GM12891 (cell line): ENCODE data around the gene RPS27A.
"Not testable (repeated sequence)": the region's sequence is repeated elsewhere in the genome, so short reads cannot be mapped to it uniquely, and the experiment has no call there.

Experiments used
- DNase-seq: peaks from one replicate; pipeline ENCODE4 v3.0.0; 2011; ENCODE audit warnings: low spot score; ENCODE audit not compliant: insufficient read length
- FAIRE-seq: peaks from 2 replicates; lab custom pipeline; 2011; peaks lifted over from hg19 to GRCh38; lab: Jason Lieb, UNC
- PAX5 ChIP-seq: IDR thresholded peaks from 2 replicates; pipeline ENCODE4 v1.6.1; 2011; ENCODE audit warnings: low read length, moderate library complexity, mild to moderate bottlenecking; ENCODE audit not compliant: insufficient read depth, severe bottlenecking
- POLR2A ChIP-seq: IDR thresholded peaks from 2 replicates; pipeline ENCODE4 v1.6.1; 2011; ENCODE audit warnings: low read depth, low read length, control low read depth
- POLR2AphosphoS5 ChIP-seq: IDR thresholded peaks from 2 replicates; pipeline ENCODE4 v1.6.1; 2011; ENCODE audit warnings: low read depth, low read length, control low read depth
- POU2F2 ChIP-seq: IDR thresholded peaks from 2 replicates; pipeline ENCODE4 v1.6.1; 2011; ENCODE audit warnings: low read depth, mild to moderate bottlenecking, control low read depth, low read length, moderate library complexity
- SPI1 ChIP-seq: IDR thresholded peaks from 2 replicates; pipeline ENCODE4 v1.6.1; 2011; ENCODE audit warnings: low read depth, low read length, control low read depth
- TAF1 ChIP-seq: IDR thresholded peaks from 2 replicates; pipeline ENCODE4 v1.6.1; 2011; ENCODE audit warnings: low read depth, low read length, control low read depth

RPS27A gene

GRCh38 chr2:55225481-55226020 lies 6.9 kb upstream of the RPS27A start:
- TF ChIP-seq POU2F2: no peak
- no peak for TF ChIP-seq TAF1
- TF ChIP-seq POLR2A: no peak
- no peak for TF ChIP-seq PAX5
- FAIRE-seq: no peak
- DNase-seq: no peak

- TF ChIP-seq SPI1: peak; percentile 61
- not testable (repeated sequence) for FAIRE-seq, DNase-seq
Observed at GRCh38 chr2:55227437-55228225, 4.9 kb upstream of the RPS27A start.

GRCh38 chr2:55228226-55228563 lies 4.3 kb upstream of the RPS27A start:
- DNase-seq (no peak), FAIRE-seq (no peak)
- no peak for TF ChIP-seq POLR2A

GRCh38 chr2:55229221-55229620 lies 3.3 kb upstream of the RPS27A start:
- FAIRE-seq (no peak), DNase-seq (no peak)
- TF ChIP-seq SPI1: no peak

GRCh38 chr2:55230551-55230950 lies 1.9 kb upstream of the RPS27A start:
- no peak for TF ChIP-seq POLR2A
- no peak for DNase-seq
- no peak for FAIRE-seq

GRCh38 chr2:55231546-55232083 lies 873 bp upstream of the RPS27A start:
- DNase-seq (no peak), FAIRE-seq (no peak)
- no peak for TF ChIP-seq PAX5
- no peak for TF ChIP-seq TAF1
- no peak for TF ChIP-seq POLR2A
- TF ChIP-seq POU2F2: no peak
- TF ChIP-seq SPI1: no peak
- no peak for TF ChIP-seq POLR2AphosphoS5

GRCh38 chr2:55232863-55233657 lies 572 bp downstream of the RPS27A start:
- no peak for TF ChIP-seq POU2F2
- peak; percentile 41; the same call in 1 of the 2 replicates for TF ChIP-seq POLR2A
- FAIRE-seq: peak; percentile 9
- no peak for DNase-seq

- no peak for DNase-seq
- TF ChIP-seq POU2F2 (no peak), POLR2AphosphoS5 (no peak), PAX5 (no peak), POLR2A (no peak), SPI1 (no peak), TAF1 (no peak)
Observed at GRCh38 chr2:55233658-55233940, 1.1 kb downstream of the RPS27A start.

GRCh38 chr2:55235724-55236538 lies 3.4 kb downstream of the RPS27A start:
- TF ChIP-seq POLR2AphosphoS5: no peak; the same call in none of the 2 replicates
- DNase-seq (no peak), FAIRE-seq (no peak)

More at GRCh38 chr2:55233658-55233940, 1.1 kb downstream of the RPS27A start:
- FAIRE-seq: no peak

GRCh38 chr2:55236992-55237543 lies 4.6 kb downstream of the RPS27A start:
- no peak for FAIRE-seq
- TF ChIP-seq TAF1 (no peak), PAX5 (no peak), POU2F2 (no peak), POLR2AphosphoS5 (peak; percentile 63), POLR2A (peak; percentile 56; the same call in 1 of the 2 replicates), SPI1 (no peak)
- no peak for DNase-seq

GRCh38 chr2:55239656-55240222 lies 7.3 kb downstream of the RPS27A start:
- FAIRE-seq: no peak

GRCh38 chr2:55241582-55241981 lies 9.1 kb downstream of the RPS27A start:
- not testable (repeated sequence) for FAIRE-seq, DNase-seq

More at GRCh38 chr2:55239656-55240222, 7.3 kb downstream of the RPS27A start:
- no peak for DNase-seq
- TF ChIP-seq TAF1: no peak
- no peak for TF ChIP-seq POU2F2
